NOMO-1 (cell line): ENCODE data around the gene COL4A4.

Experiments
- DNase-seq, 2 experiments: peaks; one replicate each; lab custom pipeline; 2025; ENCODE audit not compliant: unreplicated experiment in 2 of 2; lab: John Stamatoyannopoulos, UW

COL4A4 gene

GRCh38 chr2:227163485-227163997 is 464 bp downstream of the COL4A4 start:
- no peak for DNase-seq

GRCh38 chr2:227161947-227162346 is 2.1 kb downstream of the COL4A4 start:
- DNase-seq = no peak

GRCh38 chr2:227160164-227160563 is 3.8 kb downstream of the COL4A4 start:
- no peak for DNase-seq

GRCh38 chr2:227154986-227155774 is 8.8 kb downstream of the COL4A4 start:
- DNase-seq = no peak

- no peak for DNase-seq
These were observed 10.1 kb downstream of the COL4A4 start for GRCh38 chr2:227153758-227154486.

- DNase-seq = no peak
These were observed 10.7 kb downstream of the COL4A4 start for GRCh38 chr2:227153307-227153706.

GRCh38 chr2:227152093-227152766 is 11.8 kb downstream of the COL4A4 start:
- DNase-seq = no peak

- DNase-seq = no peak
These were observed 13.6 kb downstream of the COL4A4 start for GRCh38 chr2:227150222-227150936.

GRCh38 chr2:227148106-227148505 is 15.9 kb downstream of the COL4A4 start:
- no peak for DNase-seq

GRCh38 chr2:227147023-227147422 is 17.0 kb downstream of the COL4A4 start:
- DNase-seq = no peak

GRCh38 chr2:227146456-227146855 is 17.5 kb downstream of the COL4A4 start:
- DNase-seq = no peak

- no peak for DNase-seq
These were observed 20.1 kb downstream of the COL4A4 start for GRCh38 chr2:227143895-227144294.

GRCh38 chr2:227141301-227141700 is 22.7 kb downstream of the COL4A4 start:
- no peak for DNase-seq

GRCh38 chr2:227134591-227134990 is 29.4 kb downstream of the COL4A4 start:
- DNase-seq = no peak

GRCh38 chr2:227132986-227133385 is 31.0 kb downstream of the COL4A4 start:
- no peak for DNase-seq

- DNase-seq = no peak
These were observed 33.4 kb downstream of the COL4A4 start for GRCh38 chr2:227130636-227131035.

- DNase-seq = no peak
These were observed 36.8 kb downstream of the COL4A4 start for GRCh38 chr2:227127201-227127600.

GRCh38 chr2:227125506-227125905 is 38.5 kb downstream of the COL4A4 start:
- no peak for DNase-seq

- no peak for DNase-seq
These were observed 39.2 kb downstream of the COL4A4 start for GRCh38 chr2:227124811-227125210.

GRCh38 chr2:227123697-227124096 is 40.3 kb downstream of the COL4A4 start:
- DNase-seq = no peak

- DNase-seq = no peak
These were observed 45.7 kb downstream of the COL4A4 start for GRCh38 chr2:227118353-227118752.
